ENCODE data around the gene MFRP.

Gene MFRP

GRCh38 chr11:119323532-119324033, 22.9 kb downstream of the MFRP start:
- in situ Hi-C loops (cut with HindIII; ENCODE audit: low pct_ligation_motif_present, low pct_unique_long_range_greater_than_20kb, low sequenced_read_pairs), result no loop called here

GRCh38 chr11:119322921-119323531, 23.5 kb downstream of the MFRP start:
- DNase-seq, result no peak
- in situ Hi-C loops (cut with HindIII; ENCODE audit: low pct_ligation_motif_present, low pct_unique_long_range_greater_than_20kb, low sequenced_read_pairs), result no loop called here

More at GRCh38 chr11:119323532-119324033, 22.9 kb downstream of the MFRP start:
- DNase-seq, result peak; percentile 71

DNA sequence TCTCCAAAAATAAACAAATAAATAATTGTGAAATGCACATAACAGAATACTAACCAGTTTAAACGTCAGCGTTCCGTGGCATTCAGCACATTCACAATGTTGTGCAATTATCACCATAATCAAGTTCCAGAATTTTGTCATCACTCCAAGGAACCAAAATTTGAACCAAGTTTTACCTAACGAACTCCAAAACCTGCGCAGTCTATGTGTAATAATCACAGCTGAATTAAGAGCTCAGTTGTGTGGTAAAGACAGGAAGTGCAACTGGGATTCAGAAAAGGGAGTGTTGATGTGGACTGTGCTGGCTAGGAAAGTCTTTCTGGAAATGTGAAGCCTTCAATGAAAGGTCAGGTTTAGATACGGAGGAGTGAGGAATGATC, 24.2 kb downstream of the MFRP start:
- DNase-seq, result no peak
- in situ Hi-C loops (cut with HindIII; ENCODE audit: low pct_ligation_motif_present, low pct_unique_long_range_greater_than_20kb, low sequenced_read_pairs), result no loop called here

DNA sequence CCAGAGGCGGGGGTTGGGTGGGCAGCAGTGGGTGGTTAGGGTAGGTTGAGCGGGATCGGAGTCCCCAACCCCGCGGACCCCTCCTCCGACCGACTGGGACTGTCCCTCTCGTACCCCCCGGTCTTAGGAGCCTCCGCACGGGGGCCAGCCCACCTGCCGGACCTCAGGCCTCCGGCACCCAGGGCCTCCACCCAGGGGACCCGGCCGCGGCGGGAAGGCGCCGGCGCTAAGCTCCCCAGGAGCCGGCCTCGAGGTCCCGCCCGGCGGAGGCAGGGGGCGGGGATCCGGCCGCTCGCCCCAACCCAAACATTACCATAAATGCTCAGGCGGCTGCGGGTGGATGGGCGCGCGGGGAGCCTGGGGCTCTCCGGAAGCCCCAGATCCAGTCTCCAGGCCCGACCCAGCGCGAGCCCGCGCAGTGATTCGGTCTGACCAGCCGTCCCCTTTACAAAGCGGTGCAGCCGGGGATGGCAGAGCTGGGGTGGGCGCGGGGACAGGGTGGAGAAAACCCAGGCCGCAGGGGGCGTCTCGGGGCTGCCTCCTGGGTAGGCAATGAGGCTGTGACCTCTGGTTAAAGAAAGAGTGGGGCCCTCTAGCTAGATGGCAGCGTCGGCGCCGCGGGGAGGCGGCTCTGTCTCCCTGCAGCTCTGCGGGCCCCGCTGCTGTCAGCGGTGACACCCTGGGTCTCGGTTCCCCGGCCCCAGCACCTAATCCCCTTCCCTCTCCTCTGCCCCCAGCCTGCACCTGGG, 25.6 kb downstream of the MFRP start:
- peak; percentile 69 for DNase-seq
- in situ Hi-C loops (cut with HindIII; ENCODE audit: low pct_ligation_motif_present, low pct_unique_long_range_greater_than_20kb, low sequenced_read_pairs), result no loop called here

DNA sequence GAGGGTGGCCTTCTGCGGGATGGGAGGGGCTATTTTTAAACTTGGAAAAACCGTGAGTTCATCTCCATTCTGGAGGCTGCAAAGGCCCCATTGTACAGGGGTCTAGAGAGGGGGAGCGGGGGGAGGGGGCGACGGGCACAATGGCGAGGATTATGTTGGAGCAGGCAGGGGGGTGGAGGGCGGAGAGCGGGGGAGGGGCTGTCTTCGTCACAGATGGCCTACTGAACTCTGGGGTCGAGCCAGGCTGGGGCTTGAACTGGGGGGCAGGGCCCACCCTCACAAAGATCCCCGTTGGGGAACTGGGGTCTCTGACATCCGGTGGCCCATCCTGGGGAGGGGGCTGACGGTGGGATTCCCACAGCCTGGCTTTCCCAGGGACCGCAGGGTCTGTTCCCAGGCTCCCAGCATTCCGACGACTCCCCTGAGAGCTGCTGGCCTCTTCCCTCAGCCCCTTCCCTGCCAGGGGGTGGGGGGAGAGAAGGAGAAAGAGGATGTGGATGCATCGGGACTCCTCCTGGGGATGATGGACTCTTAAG, 26.2 kb downstream of the MFRP start:
- no peak for DNase-seq
- in situ Hi-C loops (cut with HindIII; ENCODE audit: low pct_ligation_motif_present, low pct_unique_long_range_greater_than_20kb, low sequenced_read_pairs), result no loop called here

- no peak for DNase-seq
- in situ Hi-C loops (cut with HindIII; ENCODE audit: low pct_ligation_motif_present, low pct_unique_long_range_greater_than_20kb, low sequenced_read_pairs), result no loop called here
Observed at GRCh38 chr11:119319700-119320239, 26.7 kb downstream of the MFRP start.

DNA sequence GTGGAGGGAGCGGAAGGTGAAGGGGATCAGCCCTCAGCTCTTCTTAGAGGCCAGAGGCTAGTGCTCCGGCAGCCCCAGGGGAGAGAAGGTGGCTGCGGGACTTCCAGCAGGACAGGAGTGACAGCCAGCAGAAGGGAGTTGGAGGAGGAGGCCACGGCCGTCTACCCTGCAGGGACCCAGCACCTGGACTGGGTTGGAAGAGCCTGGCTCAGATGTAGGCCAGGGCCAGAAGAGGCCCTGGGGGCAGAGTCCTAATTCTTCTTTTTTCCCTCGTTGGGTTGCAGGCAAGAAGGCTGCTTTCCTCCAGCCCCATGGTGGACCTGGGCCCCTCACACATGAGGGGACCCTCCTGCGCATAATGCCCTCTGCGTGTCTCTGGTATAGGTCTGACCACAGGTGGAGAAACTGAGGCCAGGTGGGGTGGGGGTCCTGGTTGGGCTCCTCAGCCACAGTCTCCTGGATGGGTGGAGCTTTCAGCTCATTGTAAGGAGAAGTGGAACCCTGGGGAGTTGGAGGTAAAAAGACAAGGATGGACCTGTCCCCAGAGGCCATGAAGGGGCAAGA, 27.3 kb downstream of the MFRP start:
- in situ Hi-C loops (cut with HindIII; ENCODE audit: low pct_ligation_motif_present, low pct_unique_long_range_greater_than_20kb, low sequenced_read_pairs), result no loop called here
- DNase-seq, result no peak

- in situ Hi-C loops (cut with HindIII; ENCODE audit: low pct_ligation_motif_present, low pct_unique_long_range_greater_than_20kb, low sequenced_read_pairs), result no loop called here
- no peak for DNase-seq
Observed at GRCh38 chr11:119318240-119319135, 28.0 kb downstream of the MFRP start.

DNA sequence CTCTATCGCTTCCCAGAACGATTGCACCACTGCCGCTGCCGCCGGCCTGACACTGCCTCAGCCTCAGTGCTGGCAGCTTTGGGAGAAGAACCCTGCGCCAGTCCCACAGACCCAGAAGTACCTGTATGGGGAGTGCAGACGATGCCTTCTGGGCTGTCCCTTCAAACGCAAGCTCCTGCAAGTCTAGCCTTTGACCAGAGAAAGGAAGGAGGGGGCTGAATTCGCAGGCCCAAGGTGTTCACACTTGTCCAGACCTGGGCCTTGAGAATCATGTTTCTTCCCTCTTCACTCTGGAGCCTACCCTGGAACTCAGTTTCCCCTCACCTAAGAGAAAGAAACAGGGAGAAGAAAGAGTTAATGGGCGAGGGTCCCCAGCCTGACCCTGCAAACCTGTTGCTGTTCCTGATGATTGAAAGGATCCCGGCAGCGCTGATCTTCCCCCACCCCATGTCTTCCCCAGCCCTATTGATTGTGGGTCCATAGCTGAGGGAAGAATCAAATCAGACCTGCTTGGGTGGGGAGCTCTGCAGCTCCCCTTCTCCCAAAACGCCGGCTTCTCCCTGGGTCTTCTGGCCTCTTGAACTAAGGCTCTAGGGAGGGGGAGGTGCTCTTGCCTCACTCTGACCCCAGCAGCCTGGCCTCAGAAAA, 28.8 kb downstream of the MFRP start:
- no peak for DNase-seq
- in situ Hi-C loops (cut with HindIII; ENCODE audit: low pct_ligation_motif_present, low pct_unique_long_range_greater_than_20kb, low sequenced_read_pairs), result no loop called here

DNA sequence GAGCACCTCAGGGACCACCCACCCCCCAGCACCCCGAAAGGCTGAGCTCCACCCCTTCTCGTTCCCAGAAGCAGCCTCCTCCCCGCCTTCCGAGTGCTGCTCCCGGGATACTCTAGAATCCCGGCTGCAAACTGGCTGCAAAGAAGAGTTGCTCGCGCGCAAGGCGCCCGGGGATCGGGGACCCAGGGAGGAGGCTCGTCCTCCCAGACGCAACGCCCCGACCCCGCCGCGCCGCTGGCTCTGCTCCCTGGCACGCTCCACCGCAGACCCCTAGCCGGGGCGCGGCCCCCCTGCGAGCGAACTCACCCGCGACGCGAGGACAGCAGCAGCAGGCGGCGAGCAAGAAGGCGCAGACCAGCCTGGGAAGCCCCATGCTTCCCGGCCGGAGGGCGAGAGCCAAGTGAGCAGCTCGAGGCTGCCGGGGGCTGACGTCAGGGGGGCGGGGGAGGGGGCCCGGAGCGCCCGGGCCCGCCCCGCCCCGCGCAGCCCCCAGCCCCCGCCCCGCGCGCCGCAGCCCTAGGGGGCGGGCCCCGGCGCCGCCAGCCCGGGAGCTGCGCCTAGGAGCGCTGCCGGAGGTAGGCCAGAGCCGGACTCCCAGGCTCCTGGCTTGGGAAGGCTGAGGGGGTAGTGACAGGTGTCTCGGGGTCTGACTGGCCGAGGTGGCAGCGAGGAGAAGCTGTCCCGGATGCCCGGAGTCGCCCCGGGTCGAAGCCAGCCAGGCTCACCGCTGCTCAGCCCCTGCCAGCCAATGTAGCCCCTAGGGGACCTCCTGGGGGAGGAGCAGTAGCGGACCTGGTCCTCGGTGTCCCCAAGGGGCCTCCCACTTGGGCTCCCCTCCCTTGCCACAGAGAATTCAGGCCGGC, 29.5 kb downstream of the MFRP start, which contains the start of gene MCAM:
Gene MCAM (minus strand): TSS at position 402 of the 863 bp plus-strand sequence. CDS start 29 bp downstream, at position 373.
- peak; percentile 39 for DNase-seq
- in situ Hi-C loops (cut with HindIII; ENCODE audit: low pct_ligation_motif_present, low pct_unique_long_range_greater_than_20kb, low sequenced_read_pairs), result no loop called here

DNA sequence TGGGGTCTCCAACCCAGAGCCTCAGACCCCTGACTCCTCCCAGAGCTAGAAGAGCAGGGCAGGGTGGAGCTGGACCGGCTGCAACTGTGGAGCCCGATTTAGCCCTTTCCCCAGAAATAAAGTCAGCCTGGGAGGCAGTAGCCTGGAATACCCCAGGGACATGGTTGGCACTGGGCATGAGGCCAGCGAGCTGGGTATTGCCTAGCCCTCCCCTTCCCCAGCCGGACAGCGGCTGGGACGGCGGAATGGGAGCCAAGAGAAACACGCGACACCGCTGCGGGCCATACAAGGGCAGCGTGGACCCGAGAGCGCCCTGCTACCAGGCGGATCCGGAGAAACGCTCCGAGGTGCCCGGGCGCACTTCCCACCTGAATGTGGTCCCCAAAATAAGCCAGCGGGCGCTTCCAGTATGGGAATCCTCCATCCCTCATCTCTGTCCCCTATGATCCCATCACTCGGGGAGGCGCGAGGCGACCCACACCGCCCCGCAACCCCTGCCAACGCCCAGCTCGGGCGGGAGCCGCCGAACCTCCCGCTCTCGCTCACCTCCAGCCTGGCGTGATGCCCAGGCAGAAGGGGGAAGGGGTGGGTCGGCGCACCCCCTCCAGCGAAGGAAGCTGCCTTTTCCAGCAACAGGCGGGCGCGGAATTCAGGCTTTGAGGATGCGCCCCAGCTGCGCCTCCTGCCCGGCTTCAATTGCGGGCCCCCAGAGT, 30.3 kb downstream of the MFRP start:
- peak; percentile 39 for DNase-seq
- in situ Hi-C loops (cut with HindIII; ENCODE audit: low pct_ligation_motif_present, low pct_unique_long_range_greater_than_20kb, low sequenced_read_pairs), result no loop called here

- in situ Hi-C loops (cut with HindIII; ENCODE audit: low pct_ligation_motif_present, low pct_unique_long_range_greater_than_20kb, low sequenced_read_pairs), result no loop called here
- DNase-seq, result peak; percentile 51
Observed at GRCh38 chr11:119315131-119316015, 31.1 kb downstream of the MFRP start.

DNA sequence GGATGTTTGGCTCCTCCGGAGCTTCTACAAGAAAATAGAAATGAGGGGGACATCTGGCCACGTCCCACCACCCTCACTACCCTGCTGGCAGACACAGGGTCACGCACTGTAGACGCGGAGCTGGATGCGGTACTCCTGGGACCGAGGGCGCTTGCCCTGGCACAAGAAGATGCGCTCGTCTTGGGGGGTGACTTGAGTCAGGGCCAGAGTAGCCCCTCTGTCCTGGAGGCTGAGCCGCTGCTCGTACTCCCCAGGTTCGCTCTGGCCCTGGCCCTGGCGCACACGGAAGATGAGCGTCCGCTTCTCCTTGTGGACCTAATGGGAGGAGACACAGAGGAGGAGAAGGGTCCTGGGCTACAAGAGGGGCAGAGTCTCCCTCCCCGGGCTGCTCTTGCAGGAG, 31.8 kb downstream of the MFRP start:
- in situ Hi-C loops (cut with HindIII; ENCODE audit: low pct_ligation_motif_present, low pct_unique_long_range_greater_than_20kb, low sequenced_read_pairs), result no loop called here

GRCh38 chr11:119310682-119311052, 35.8 kb downstream of the MFRP start:
- in situ Hi-C loops (cut with HindIII; ENCODE audit: low pct_ligation_motif_present, low pct_unique_long_range_greater_than_20kb, low sequenced_read_pairs), result no loop called here
- no peak for DNase-seq

More for the DNA sequence above, 31.8 kb downstream of the MFRP start:
- DNase-seq, result no peak

GRCh38 chr11:119309953-119310681, 36.4 kb downstream of the MFRP start:
- no peak for DNase-seq
- in situ Hi-C loops (cut with HindIII; ENCODE audit: low pct_ligation_motif_present, low pct_unique_long_range_greater_than_20kb, low sequenced_read_pairs), result no loop called here

Measured in ACHN (cell line).